Stimulated activated CD8-positive, alpha-beta memory T cell treated with anti-CD3 and anti-CD28 coated beads, Interleukin-7, amount 100 ng/mL, for 24 hours (primary cell): ENCODE data around the gene TOR1AIP1.
"Not testable (repeated sequence)": the region's sequence is repeated elsewhere in the genome, so short reads cannot be mapped to it uniquely, and the experiment has no call there.

Experiments
- DNase-seq: peaks from one replicate; pipeline ENCODE4 v3.0.0-alpha.2; 2020; ENCODE audit warnings: low read depth

Gene TOR1AIP1

DNA sequence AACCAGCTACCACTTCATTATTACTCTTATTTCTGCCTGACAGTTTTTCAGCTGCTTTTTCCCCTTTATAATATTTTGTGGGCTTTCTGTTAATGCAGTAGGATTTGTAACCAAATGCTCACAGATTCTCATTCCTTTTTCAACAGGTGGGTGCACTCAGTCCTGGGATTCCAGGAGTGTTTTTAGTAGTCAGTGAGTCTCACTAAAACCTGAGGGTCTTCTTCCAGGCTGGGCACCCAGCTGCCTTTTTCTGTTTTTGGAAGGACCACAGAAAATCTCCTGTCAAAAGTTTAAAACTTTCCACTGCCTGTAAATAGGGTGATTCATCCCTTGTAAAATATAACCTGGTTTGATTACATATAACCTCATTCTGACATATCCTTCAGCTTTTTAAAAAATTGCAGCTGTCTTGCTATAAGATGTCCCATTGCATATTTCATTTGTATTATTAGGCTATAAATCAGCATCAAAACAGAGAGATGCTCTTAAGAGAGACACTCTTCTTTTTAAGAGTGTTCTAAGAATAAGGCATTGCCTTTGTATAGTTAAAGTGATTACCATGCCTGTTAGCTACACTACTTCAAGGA is 55.7 kb downstream of the TOR1AIP1 start:
- no peak for DNase-seq

DNA sequence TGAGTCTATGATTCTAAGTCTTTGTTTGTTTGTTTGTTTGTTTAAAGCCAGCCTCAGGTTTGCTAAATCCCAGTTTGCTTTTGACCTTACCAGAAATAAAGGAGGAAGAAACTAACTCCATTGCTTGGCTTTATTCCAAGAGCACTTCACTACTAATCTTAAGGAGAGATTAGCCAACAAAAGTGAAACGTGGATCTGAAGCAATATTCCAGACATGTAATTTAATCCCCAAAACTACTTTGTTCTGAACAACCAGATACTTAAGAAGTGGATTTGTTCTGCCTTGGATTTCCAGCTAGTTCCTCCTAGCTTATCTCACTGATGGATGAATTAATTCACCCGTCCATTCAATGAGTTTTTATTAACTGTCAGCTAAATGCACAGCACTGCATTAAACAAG is 56.7 kb downstream of the TOR1AIP1 start:
- no peak for DNase-seq

DNA sequence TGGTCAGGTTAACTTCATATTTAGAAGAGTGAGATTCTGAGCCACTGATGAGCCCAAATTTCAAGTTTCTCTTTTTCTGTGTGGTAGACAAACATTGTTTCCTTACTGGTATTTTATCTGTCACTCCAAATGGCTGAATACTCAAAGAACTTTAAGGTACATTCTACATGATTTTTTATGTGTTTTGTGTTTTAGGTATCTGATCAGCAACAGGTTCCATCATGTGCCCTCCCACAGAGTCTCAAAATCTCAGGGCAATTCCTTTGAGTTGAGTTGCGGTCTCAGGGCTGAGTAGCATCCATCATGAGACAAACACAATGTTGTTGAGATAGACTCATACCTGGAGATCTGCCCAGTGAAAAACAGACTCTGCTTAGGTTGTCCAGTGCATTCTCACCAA is 57.9 kb downstream of the TOR1AIP1 start:
- DNase-seq: no peak

DNA sequence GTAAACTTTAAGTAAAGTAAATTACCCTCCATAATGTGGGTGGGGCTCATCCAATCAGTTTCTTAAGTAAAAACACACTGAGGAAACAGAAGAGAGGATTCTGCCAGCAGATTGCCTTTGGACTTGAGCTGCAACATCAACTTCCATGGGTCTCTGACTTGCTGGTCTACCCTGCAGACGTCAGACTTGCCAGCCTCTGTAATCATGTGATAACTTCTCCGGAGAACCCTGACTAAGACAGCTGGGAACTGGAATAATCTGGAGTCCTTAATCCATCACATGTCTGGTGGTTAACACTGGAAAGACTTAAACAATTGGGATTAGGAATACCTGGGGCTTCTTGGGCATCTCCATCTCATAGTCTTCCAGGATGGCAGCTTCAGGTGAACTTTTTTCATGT is 59.4 kb downstream of the TOR1AIP1 start:
- no peak for DNase-seq

DNA sequence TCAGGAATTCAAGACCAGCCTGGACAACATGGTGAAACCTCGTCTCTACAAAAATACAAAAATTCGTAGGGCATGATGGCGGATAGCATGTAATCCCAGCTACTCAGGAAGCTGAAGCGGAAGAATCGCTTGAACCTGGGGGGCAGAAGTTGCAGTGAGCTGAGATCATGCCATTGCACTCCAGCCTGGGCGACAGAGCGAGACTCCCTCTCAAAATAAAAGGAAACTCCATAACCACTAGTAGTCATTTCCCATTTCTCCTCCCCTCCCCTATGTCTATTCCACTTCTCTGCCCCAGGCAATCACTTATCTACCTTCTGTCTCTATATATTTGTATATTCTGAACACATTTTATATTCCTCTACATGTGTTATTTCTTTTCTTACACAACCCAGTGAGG is 68.6 kb downstream of the TOR1AIP1 start:
- no peak for DNase-seq

DNA sequence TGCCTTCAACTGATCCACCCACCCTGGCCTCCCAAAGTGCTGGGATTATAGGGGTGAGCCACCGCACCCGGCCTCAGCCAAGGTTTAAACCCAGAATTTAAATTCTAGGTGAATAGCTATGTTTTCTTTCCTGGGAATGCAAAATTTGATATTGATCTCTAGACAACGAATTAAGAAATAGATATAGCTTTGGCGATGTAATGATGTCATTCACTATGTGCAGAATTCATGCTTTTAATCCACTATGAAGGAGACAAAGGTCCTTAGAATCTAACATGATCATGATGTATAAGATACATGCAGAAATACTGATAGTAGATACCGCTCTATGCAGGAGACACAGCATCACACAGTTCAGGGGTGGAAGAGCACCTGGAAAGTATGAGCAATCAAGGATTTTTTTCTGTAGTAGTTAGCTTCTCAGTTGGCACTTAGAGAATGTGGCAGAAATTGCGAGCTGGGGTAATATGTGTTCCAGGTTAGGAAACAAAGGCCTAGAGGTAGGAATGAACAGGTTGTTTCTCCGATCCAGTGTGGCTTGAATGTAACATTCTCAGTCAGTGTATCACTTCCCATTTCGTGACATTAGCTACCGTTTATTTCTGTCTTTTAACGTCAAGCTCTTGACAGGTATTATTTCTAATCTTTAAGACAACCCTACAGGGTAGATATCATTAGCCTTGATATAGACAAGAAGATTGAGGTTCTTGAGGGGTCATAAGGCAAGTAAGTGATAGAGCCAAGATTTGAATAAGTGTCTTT is 69.5 kb downstream of the TOR1AIP1 start:
- no peak for DNase-seq

DNA sequence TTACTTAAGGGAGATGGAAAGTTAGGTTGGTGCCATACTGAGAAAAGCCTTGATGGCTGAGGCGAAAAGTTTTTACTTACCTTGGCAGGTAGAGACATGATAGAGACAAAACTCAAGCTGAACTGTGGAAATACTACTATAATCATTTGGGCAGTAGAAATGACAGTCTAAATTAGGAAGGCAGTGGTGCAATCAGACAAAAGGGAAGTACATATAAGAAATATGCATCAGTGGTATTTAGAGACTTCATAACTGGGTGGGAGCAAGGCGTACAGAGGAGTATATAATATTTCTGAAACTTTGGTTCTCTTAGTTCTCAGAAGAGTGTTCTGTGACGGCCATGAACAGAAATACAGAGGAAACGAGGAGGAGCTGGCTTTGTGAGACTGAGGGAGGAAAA is 70.1 kb downstream of the TOR1AIP1 start:
- DNase-seq: no peak

DNA sequence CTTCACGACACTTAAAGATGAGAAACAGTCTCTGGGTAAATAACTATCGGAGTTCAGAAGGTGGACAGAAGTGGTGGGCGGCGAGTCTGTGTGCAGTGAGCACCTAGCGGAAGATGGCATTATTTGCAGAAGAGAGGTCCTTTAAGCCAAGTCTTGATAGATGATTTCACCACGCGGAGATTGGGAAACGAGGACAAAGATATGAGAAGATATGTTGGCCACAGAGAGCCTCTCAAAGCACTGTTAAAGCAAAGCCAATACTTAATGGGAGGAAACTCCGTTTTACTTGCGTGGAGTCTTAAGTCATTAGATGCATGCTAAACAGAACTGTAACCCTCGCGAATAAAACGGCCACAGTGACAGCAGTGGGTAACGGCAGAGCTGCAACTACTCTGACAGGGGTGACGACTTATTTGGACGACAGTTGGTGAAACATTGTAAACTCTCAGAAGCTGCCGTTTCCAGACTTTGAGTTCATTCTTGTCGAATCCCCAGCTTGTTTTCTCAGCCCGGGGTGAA is 71.9 kb downstream of the TOR1AIP1 start:
- DNase-seq: peak; percentile 13

DNA sequence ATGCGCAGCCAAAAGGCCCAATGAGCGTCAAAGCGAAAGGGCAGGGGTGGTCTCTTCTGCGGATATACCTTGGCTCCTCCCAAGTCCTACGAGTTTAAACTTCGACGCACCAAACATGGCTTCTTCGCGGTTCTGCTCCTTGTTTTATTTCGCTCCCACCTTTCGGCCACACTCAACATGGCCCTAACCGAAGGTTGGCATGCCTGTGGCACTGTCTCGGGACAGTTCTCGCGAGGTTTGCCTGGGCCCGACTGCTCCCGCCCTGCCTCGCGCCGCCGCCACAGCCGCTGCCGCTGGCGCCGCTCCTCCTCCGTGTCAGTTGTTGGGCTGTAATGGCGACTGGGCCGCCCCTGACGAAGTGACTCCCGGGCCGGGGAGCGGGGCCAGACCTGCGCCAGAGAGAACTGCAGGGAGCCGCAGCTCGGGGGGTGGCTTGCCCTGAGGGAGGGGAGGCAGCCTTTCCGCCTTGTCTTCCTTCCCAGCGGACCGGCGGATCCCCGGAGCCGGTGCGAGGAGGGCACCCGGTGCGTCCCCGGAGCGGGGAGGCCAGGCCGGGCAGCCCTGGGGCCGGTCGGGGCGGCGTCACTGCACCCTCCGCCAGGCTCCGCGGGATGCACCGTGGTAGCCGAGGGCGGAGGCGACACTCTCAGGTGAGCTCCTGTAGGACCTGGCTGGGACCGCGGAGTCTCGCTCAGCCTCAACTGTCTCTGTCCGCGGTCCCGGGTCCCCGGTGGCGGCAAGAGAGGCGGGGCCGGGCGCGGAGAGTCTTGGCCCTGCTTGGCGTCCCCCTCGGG is 72.6 kb downstream of the TOR1AIP1 start, which contains the start of gene CEP350:
Gene CEP350 (plus strand): TSS at position 318 of the 794 bp plus-strand sequence. CDS start 31,372 bp downstream, outside the sequence.
- peak; percentile 90 for DNase-seq

DNA sequence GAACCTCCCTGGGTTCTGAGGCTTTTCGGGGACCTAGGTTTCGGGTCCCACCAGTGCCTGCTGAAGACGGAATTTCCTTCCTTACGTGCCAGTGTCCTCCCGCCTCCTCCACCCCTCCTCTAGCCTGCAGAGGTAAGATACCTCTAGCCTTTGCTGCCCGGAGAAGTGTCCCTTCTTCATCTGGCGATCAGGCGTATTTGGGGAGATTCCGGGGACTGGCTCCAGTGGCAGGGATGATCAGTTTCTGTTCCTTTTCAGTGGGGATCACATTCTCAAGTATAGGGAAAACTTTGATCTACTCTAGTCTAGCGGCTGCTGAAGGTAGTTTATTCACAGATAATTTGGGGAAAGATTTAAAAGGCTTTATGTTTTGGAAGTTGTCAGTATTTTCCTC is 73.2 kb downstream of the TOR1AIP1 start:
- DNase-seq: no peak

DNA sequence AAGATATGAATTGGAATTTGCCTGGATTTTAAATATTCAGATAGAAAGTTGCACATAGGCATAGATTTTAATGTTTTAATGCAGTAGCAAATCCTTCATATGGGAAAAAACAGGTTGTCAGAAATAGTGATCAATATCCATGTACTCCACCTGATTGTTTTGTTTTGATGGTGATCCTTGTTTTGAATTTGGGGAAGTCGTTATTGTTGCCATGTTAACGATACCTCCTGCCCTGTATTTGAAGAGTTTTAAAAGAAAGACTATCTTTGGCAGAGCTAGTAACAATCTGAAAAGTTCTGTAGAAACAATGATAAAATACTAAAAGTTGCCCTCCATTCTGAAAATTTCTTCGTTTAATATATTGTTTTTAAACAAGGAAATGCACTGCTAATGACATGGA is 73.6 kb downstream of the TOR1AIP1 start:
- no peak for DNase-seq

DNA sequence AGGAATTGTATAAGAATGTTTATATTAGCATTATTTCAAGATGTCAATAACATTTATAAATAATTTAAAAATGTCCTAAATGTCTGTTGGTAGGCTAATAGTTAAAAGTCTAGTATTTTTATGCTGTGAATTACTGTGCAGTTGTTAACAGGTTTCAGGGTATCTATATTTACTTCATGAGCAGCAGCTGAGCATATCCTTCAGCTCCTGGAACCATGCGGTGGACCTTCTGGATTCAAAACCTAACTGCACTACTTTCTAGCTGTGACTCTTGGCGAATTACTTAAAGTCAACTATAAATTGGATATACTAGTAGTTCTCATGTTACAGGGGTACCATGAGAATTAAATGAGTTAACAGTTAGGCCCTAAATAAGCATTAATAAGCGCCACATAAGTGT is 76.3 kb downstream of the TOR1AIP1 start:
- no peak for DNase-seq

DNA sequence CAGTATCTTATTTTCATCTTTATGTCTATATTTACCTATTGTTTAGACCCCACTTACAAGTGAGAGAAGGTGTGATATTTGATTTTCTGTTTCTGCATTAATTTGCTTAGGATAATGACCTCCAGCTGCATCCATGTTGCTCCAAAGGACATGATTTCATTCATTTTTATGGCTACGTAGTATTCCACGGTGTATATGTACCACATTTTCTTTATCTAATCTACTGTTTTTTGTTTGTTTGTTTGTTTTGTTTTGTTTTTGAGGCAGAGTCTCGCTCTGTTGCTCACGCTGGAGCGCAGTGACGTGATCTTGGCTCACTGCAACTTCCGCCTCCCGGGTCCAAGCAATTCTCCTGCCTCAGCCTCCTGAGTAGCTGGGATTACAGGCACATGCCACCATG is 80.1 kb downstream of the TOR1AIP1 start:
- DNase-seq: not testable (repeated sequence)

DNA sequence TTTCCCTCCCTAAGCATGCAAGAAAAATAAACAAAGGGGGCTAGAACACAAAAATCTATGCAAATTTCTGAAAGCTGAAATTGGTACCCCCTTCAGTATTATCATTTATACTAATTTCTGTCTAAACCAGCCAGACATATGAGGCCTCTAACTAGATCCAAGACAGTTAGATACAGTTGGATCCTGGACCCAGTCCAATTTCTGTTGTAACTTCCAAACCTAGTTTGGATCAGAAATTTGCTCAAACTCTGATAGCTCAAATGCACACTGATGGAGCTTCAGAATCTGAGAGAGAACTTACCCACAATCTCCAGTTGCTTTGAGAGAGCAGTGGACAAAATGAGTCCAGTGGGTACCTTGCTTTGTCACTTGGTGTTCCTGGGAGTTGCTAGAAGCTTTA is 84.5 kb downstream of the TOR1AIP1 start:
- no peak for DNase-seq

DNA sequence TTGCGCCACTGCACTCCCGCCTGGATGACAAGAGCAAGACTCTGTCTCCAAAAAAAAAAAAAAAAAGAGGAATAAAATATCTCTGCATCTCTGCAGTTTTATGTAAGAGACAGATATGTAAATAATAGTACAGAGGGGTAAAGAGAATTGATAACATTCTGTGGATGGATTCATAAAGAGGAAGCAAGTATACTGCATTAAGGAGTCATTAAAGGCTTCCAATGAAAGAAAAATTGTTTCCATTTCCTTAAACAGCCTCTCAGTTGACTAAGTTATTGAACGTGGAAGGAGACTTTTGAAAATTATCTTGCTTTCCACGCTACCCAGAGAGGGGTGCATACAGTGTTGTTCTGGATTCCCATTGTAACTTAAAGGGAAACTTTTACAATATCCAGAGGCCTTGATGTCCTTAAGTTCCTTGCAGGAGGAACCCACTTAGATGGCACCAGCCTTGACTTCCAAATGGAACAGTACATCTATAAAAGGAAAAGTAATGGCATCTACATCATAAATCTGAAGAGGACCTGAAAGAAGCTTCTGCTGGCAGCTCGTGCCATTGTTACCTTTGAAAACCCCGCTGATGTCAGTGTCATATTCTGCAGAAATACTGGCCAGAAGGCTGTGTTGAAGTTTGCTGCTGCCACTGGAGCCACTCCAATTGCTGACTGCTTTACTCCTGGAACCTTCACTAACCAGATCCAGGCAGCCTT is 86.4 kb downstream of the TOR1AIP1 start:
- DNase-seq: no peak

DNA sequence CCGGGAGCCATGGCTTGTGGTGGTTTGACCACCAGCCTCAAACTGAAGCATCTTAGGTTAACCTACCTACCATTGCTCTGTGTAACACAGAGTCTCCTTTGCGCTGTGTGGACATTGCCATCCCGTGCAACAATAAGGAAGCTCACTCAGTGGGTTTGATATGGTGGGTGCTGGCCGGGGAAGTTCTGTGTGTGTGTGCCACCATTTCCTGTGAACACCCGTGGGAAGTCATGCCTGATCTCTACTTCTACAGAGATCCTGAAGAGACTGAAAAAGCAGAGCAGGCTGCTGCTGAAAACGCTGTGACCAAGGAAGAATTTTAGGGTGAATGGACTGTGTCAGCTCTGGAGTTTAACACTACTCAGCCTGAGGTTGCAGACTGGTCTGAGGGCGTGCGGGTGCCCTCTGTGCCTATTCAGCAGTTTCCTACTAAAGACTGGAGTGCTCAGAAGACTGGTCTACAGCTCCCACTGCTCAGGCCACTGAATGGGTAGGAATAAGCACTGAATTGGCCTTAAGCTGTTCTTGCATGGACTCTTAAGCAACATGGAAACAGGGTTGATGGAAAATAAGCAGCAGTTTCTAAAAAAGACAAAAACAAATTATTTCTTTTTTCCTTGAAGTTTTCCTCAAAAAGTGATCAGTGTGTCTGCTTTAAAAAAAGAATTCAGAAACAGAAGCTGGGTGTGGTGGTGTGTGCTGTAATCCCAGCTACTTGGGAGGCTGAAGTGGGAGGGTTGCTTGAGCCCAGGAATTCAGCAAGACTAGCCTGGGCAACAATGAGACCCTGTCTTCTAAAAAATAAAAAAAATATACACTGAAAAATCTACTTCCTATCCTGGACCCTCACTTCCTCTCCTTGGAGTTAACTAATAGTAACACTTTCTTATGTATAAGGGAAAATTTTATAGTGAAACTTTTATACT is 87.2 kb downstream of the TOR1AIP1 start:
- no peak for DNase-seq
